Urothelium cell line (cell line): ENCODE results near the gene NLRP1.
A peak's percentile ranks its signal among the peaks of the same experiment; 100 is the strongest.
"Not testable (repeated sequence)": the region's sequence is repeated elsewhere in the genome, so short reads cannot be mapped to it uniquely, and the experiment has no call there.

Experiments used
- DNase-seq: peaks from one replicate; pipeline ENCODE4 v3.0.0; 2011; ENCODE audit warnings: low spot score, mixed read lengths
- FAIRE-seq: peaks from 2 replicates; lab custom pipeline; 2011; peaks lifted over from hg19 to GRCh38; lab: Jason Lieb, UNC

The NLRP1 gene

DNA sequence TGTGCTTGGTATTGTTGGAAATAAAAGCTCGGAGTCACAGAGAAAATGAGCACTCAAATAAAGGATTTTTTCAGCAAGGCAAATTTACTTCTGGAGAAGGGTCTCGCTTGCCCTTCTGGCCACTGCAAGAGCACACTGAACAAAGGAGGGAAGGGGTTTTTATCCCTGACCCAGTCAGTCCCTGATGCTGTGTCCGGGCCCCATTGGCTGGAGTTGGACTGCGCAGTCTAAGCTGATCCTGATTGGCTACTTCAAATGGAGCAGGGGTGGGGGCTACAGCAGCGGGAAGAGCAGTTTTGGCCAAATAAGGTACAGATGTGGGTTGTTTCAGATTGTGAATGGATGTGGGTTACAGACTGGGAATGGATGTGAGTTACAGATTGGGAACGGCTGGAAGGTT, 4.3 kb upstream of the NLRP1 start:
- no peak for FAIRE-seq

DNA sequence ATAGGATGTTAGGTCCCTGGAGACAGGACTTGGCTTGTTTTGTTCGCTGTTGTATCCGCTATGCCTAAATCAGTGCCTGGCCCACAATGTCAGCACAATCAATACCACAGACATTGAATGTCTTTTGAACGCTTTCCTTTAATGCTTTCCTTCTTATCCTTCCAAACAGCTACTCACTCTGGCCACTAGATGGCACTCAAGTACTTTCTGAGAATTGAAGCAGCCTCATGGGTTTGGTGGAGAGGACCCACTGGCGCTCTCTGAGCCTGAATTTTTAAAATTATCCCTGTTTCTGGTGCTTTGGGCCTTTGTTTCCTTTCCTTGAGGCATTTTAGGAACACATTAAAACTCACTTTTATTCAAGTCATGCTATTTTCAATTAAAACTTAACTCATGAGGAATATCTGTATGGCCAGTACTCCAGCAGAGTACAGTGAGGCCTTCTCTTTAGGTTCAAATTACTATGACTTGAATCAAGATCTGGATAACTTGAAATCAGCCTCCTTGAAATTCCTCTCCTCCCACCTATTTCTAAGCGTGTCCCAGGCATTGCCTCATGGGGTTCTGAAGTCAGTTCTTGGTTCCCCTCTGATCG, 3.2 kb upstream of the NLRP1 start:
- FAIRE-seq, result no peak
- DNase-seq, result peak; percentile 48

More for the DNA sequence above, 4.3 kb upstream of the NLRP1 start:
- no peak for DNase-seq

DNA sequence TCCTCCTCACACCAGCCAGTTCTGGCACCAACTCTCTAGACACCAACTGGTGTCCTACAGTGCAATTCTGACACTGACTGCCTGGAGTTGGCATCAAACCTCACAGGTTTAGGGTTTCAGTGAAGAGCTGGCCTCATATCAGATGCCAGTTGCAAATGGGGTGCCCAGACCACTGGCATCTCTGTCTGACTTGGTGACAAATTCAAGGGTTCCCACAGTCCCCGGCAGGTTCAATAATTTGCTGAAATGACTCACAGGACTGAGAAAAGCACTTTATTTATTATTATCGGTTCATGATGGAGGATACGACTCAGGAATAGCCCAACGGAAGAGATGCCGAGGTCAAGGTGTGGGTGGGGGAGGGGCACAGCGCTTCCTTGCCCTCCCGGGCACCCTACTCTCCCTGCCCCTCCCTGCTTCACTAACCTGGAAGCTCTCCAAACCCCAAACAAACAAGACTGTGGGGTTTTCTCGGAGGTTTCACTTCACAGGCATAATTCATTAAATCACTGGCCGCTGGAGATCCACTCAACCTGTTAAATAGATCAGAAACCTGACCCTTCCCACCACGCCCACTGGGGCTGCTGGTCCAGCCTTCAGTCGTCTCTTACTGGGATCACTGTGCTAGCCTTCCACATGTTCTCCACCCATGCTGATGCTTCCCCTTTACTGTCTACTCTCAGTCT, 1.7 kb upstream of the NLRP1 start:
- DNase-seq (no peak), FAIRE-seq (no peak)

DNA sequence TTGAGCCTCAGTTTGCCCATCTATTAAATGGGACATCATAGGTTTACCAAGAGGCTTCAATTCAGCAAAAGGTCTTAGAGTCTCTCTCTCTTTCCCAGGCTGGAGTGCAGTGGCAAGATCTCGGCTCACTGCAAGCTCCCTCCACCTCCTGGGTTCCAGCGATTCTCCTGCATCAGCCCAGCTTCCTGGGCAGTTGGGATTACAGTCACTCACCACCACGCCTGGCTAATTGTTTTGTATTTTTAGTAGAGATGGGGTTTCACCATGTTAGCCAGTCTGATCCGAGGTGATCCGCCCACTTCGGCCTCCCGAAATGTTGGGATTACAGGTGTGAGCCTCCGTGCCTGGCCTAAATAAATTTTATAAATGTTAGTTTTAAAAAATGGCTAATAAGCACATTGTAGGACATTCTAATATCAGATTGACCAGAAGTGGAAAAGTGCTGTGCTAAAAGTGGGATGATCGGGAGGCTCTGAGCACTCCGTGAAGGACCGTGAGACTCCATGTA, 1.0 kb upstream of the NLRP1 start:
- DNase-seq (no peak), FAIRE-seq (no peak)

DNA sequence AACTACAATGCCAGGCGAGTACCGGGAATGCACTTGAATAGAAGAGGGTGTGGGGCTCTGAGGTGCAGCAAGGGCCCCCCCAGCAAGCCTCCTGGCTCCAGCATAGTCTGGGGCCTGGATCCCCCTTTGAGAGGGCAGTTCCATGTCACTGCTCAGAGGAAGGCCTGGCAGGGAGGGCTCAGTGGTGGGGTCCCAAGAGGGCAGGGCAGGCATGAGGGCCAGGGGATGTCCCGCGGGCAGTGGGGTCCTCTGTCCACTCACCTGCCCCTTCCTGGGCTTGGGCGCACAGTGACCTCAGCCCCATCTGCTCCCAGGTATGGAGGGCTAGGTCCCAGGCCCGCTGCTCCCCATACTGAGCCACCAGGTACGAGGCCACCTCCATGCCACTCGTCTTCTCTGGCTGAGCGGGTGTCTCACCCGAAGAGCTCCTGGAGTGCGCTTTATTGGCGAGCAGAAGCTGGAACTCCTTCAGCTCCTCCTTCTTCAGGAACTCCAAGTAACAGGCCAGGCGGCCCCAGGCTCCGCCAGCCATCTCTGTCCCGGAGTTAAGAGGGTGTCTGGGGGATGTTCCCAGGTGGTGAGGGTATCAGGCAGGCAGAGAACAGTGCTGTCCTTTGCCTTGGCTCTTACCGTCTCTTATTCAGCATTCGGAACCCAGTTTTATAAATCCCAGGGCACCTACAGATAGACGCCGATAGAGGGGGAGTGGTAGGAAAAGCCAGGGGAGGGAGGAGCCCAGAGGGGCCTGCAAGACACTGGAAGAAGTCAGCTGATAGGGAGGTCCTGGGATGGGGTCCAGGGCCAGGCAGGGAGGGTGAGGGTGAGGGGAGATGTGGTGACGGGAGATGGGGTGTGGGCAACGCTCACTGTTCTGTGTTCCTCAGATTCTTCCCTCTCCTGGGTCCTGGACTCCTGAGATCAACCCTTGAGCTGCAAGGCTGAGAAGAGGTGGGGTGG, 605 bp downstream of the NLRP1 start:
- no peak for DNase-seq
- no peak for FAIRE-seq

DNA sequence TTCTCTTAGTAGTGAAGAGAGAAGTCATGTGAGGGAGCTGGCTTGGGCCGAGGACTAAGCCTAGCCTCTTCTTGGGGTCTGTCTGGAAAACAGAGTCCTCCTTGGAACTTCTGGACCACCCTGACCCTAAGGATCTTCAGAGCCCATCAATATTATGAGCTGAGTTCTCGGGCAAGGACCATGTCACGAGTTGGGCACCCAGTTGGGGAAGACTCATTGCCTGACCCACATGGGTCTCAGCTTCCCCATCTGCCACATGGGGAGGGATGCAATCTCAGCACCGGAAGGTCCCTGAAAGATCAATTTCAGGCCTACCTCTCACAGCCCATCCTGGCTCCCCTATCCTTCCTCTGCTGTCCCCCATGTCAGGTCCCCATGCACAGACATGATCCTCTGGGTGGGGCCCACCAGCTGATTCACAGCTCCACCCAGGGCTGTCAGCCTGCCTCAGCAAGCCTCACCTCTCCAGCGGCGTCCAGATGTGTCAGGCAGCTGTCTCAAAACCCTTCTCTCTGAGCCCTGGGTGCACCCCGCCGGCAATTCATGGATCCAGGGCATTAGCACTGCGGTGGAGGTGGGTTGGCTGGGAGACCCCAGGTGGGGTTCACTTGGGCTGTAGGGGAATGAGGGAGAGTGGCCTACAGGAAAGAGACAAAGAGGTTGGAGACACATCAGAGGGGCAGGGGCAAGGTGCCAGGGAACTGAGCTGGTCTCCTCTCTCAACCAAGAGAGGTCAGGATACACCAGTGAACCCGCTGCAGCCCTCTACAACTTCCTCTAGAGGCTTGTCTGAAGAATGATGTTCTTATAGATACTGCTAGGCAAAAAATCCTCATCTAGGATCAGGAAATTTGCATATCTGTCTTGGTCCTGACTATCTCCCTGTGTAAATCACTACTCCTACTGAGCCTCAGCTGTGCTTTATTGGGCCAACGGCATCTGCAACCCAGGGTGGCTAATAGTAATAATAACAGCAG, 1.8 kb downstream of the NLRP1 start:
- DNase-seq, result no peak
- FAIRE-seq, result no peak

DNA sequence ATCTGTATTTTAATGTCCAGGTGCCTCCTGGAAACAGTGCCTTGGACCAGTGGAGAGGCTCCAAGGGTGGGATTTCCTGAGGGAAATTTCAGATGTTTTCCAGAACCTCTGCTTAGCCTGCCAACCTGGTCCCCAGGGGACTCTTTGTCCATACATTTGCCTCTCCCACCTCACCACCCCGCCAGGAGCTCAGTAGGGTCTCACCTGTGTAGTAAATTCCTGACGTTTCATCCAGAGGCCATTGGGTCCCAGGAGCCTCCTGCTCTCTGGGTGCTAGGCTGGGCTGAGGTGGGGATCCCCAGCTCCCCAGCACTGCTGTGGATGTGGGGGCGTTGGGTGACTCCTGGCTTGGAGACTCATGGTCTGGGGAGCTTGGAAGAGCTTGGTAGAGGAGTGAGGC, 2.7 kb downstream of the NLRP1 start:
- DNase-seq (no peak), FAIRE-seq (no peak)

DNA sequence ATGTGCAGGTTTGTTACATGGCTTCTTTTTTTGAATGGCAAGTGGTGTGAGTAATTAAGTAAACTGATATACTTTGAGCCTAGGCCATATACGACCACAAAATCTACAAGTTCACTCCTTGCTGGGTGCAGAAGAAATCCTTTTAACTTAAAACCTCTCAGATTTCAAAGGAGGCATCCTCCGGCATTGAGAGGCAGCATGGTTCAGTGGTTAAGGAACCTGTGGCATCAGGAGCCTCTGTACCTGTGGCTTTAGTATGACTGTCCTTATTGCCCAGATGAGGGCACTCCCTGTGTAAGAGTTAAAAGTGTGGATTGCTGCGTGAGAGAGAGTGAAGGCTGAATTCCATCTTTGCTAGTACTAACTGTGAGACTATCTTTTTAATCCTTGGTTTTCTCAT, 3.3 kb downstream of the NLRP1 start:
- FAIRE-seq (no peak), DNase-seq (no peak)

DNA sequence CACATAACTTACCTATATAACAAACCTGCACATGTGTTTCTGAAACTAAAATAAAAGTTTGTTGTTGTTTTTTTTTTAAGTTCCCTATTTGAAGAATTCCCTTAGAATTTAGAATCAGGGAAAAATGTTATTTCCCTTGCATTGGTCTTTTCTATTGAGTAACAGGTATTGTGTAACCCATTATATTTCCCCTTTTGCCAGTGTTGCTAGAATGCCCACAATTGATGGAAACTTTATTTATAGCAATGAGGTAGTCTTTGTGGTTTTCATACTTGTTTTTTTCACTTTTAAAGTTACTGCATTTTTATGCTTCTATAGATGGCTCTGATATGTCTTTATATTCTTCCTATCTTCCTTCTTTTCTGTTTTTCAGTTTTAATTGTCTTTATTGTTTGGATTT, 3.9 kb downstream of the NLRP1 start:
- no peak for FAIRE-seq
- no peak for DNase-seq

DNA sequence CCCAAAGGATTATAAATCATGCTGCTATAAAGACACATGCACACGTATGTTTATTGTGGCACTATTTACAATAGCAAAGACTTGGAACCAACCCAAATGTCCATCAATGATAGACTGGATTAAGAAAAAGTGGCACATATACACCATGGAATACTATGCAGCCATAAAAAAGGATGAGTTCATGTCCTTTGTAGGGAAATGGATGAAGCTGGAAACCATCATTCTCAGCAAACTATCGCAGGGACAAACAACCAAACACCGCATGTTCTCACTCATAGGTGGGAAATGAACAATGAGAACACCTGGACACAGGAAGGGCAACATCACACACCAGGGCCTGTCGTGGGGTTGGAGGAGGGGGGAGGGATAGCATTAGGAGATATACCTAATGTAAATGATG, 5.5 kb downstream of the NLRP1 start:
- FAIRE-seq, DNase-seq: not testable (repeated sequence)

DNA sequence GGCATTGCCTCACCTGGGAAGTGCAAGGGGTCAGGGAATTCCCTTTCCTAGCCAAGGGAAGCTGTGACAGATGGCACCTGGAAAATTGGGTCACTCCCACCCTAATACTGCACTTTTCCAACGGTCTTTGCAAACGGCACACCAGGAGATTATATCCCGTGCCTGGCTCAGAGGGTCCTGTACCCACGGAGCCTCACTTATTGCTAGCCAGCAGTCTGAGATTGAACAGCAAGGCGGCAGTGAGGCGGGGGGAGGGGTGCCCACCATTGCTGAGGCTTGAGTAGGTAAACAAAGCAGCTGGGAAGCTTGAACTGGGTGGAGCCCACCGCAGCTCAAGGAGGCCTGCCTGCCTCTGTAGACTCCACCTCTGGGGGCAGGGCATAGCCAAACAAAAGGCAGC, 11.3 kb downstream of the NLRP1 start:
- FAIRE-seq, DNase-seq: not testable (repeated sequence)

DNA sequence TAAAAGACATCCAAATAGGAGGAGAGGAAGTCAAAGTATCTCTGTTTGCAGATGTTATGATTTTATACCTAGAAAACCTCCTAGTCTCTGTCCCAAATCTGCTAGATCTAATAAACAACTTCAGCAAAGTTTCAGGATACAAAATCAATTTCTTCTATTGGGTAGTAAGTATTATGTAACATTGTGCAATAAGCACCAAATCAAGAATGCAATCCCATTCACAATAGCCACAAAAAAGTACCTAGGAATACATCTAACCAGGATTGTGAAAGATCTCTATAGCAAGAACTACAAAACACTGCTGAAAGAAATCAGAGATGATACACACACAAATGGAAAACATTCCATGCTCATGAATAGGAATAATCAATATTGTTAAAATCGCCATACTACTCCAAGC, 13.0 kb downstream of the NLRP1 start:
- FAIRE-seq, result no peak

DNA sequence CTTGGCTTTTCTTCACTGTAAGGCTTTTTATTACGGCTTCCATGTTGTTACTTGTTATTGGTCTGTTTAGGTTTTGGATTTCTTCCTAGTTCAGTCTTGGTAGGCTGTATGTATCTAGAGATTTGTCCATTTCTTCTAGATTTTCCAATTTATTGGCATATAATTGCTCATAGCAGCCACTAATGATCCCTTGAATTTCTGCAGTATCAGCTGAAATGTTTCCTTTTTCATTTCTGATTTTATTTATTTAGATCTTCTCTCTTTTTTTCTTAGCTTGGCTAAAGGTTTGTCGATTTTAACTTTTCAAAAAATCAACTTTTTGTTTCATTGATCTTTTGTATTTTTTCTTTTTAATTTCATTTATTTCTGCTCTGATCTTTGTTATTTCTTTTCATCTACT, 18.5 kb downstream of the NLRP1 start:
- FAIRE-seq (no peak), DNase-seq (no peak)

More for the DNA sequence above, 13.0 kb downstream of the NLRP1 start:
- no peak for DNase-seq

DNA sequence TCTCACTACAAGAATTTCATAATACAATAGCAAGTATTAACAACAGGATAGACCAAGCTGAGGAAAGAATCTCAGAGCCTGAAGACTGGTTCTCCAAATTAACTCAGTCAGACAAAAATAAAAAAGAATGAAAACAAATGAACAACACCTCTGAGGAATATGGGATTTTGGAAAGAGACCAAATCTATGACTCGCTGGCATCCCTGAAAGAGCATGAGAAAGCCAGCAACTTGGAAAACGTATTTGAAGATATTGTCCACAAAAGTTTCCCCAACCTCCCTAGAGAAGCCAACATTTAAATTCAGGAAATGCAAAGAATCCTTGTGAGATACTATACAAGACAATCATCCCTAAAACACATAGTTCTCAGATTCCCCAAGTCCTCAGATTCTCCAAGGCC, 20.9 kb downstream of the NLRP1 start:
- FAIRE-seq (no peak), DNase-seq (no peak)

DNA sequence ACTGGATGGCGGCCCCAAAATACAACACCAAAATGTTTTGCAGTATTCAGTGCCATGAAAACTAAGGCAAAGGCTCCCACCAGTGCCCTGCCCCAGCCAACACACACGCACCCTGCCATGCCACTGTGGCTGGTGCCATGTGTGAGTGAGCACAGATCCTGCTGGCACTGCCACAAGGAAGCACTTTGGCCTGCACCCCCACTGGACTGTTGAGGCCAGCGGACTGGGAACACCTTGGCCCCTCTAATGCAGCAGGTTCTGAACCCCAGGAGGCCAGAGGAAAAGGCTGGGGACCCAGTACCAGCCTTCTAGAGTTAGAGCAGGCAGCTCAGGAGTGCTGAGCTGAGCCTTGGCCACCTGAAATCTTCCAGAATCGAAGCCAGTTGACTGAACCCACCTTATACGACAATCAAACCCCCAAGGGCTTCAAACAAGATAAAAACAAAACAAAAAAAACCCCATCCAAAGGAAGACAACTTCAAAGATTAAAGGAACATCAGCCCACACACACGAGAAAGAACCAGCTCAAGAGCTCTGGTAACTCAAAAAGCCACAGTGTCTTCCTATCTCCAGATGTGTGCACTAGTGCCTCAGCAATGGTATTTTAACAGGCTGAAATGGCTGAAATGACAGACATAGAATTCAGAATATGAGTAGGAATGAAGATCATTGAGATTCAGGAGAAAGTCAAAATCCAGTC, 21.5 kb downstream of the NLRP1 start:
- DNase-seq (peak; percentile 0), FAIRE-seq (no peak)

DNA sequence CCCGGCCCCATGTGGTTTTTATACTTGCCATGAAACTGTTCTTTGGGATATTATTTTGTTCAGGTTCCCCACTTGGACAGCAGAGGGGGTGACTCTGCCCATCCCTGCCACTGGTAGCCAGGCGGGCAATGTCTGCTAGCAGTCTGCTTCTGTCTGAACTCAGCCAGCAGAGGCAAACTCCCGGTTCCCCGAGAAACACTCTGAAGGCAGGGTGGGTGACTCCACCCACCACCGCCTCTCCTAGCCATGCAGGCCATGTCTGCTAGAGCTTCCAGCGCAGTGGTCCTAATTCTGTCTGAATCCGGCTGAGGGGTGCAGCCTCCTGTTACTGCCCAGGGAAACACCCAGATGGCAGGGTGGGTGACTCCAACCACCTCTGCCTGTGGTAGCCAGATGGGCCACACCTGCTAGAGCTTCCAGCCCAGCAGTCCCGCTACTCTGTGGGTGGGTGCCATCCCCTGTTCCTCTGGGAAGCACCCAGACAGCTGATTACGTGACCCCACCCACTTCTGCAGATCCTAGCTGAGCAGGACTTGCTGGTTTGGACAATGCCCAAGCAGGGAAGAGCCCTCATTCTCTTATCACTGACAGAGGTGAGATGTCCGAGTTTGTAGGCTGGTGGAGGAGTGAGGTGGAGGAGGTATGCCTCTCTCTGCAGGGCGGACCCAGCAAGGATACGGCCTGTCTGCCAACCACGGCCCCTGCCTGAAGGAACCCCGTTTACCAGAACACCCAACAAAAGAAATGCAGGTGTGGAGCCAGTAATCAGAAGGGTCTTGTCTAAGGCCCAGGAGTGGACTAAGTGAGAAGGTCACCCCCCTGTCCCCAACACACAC, 22.4 kb downstream of the NLRP1 start:
- DNase-seq, result peak; percentile 0
- FAIRE-seq, result no peak

DNA sequence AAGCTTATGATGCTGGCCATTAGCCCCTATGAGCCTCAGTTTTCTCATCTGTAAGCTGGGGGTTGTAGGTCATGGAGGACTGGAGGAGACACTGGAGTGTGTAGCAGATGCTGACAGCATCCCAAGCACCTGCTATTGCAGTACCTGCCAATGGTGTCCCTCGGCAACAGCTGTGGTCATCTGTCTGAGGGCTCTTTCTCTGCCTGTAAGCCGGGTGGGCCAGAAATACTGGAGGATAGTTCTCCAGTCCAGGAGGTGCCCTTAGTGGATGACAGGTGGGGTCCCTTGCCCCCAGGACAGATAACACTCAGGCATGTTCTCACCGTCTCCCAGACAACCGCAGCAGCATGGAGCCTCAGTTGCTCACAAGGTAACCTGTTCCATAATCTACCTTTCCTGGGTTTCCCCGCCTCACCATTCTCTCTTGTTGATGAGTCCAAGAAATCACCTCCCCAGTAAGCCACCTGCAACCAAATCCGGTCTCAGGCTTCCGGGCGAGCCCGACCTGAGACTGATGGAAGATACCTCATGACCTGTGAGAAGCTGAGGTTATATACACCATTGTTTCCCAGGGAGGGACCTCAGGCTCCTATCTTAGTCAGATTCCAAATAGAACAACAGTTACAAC, 23.8 kb downstream of the NLRP1 start:
- no peak for FAIRE-seq
- peak; percentile 0 for DNase-seq
